ENCODE results near the gene ATL1.

The ATL1 gene

DNA sequence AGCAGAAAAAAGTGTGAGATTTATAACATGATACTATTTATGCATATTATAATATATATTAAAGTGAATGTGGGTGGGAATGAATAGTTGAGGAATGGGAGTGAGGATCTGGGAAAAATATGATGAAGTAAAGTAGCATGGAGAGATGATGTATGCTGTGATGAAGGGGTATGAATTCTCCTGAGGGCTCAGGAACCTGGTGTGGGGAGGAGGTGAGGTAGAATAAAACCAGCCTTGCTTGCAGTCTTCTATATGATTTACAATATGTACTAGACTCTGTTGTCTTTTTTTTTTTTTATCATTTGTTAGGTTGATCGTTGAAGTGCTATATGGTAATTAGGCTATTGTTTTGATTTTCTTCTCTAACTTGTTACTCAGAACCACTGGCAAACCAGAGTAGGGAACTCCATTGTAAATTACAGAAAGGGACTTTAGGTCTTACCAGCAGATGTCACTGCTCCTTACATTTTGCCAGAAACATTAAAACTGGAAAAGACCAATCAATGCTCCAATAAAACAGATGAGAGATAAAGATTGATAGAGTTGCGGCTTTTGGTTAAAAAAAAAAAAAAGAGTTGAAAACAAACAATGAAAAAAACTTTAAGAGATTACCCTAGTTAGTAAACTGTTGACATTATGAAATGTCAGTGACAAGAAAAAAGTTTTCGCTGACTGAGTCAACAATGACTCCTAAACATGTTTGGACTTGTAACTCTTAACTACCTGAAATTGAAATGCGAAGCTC is 39.9 kb downstream of the ATL1 start:
- Histone ChIP-seq H2AFZ (ENCODE audit: low read length) (no peak overlapping the region), H3K4me1 (ENCODE audit: insufficient read depth, low read length, poor library complexity, severe bottlenecking) (no peaks in the 10 kb centered on the region), H3F3A (ENCODE audit: low read depth) (no peaks in the 10 kb centered on the region), H3K4me3 (ENCODE audit: low read length, poor library complexity, severe bottlenecking) (no peak overlapping the region), H3K36me3 (ENCODE audit: insufficient read depth, low read length) (no peaks in the 10 kb centered on the region), H3K4me2 (ENCODE audit: low read depth, low read length, poor library complexity, severe bottlenecking) (no peak overlapping the region), H3K79me2 (ENCODE audit: insufficient read depth, low read length) (no peaks in the 10 kb centered on the region), H3K9me2 (replicated peaks; ENCODE audit: low read depth, low read length) (no peaks in the 10 kb centered on the region), H3K9ac (ENCODE audit: low read depth, low read length, poor library complexity, severe bottlenecking) (no peak overlapping the region), H4K20me1 (ENCODE audit: insufficient read depth, low read length, poor library complexity, severe bottlenecking) (no peaks in the 10 kb centered on the region), H3K9me3 (ENCODE audit: insufficient read depth, low read depth, low read length) (no peaks in the 10 kb centered on the region), H3K27me3 (ENCODE audit: insufficient read depth, low read length, poor library complexity, severe bottlenecking) (no peaks in the 10 kb centered on the region)
- TF ChIP-seq, protein P1, sequence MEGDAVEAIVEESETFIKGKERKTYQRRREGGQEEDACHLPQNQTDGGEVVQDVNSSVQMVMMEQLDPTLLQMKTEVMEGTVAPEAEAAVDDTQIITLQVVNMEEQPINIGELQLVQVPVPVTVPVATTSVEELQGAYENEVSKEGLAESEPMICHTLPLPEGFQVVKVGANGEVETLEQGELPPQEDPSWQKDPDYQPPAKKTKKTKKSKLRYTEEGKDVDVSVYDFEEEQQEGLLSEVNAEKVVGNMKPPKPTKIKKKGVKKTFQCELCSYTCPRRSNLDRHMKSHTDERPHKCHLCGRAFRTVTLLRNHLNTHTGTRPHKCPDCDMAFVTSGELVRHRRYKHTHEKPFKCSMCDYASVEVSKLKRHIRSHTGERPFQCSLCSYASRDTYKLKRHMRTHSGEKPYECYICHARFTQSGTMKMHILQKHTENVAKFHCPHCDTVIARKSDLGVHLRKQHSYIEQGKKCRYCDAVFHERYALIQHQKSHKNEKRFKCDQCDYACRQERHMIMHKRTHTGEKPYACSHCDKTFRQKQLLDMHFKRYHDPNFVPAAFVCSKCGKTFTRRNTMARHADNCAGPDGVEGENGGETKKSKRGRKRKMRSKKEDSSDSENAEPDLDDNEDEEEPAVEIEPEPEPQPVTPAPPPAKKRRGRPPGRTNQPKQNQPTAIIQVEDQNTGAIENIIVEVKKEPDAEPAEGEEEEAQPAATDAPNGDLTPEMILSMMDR (conservative IDR thresholded peaks at IDR 0.05; ENCODE audit: low read length) = peak; percentile 80
- TF ChIP-seq EZH2phosphoT487 (IDR thresholded peaks at IDR 0.05; ENCODE audit: borderline replicate concordance) = no peak

DNA sequence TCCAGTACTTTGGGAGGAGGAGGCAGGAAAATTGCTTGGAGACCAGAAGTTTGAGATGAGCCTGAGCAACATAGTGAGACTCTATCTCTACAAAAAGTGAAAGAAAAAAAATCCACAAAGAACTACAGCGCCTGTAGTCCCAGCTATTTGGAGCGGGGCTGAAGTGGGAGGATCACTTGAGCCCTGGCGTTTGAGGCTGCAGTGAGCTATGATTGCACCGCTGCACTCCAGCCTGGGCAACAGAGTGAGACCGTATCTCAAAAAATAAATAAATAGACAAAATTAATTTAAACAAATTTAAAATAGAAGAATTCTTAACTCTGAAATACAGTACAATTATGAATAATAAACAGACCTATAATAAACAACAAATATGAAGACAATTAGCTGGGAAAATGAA is 40.9 kb downstream of the ATL1 start:
- H3K4me2 ChIP-seq (ENCODE audit: low read depth, low read length, poor library complexity, severe bottlenecking) = no peak overlapping the region
- no peak overlapping the region for H2AFZ ChIP-seq (ENCODE audit: low read length)
- H3K9me2 ChIP-seq (replicated peaks; ENCODE audit: low read depth, low read length) = no peaks in the 10 kb centered on the region
- H3K9me3 ChIP-seq (ENCODE audit: insufficient read depth, low read depth, low read length) = no peaks in the 10 kb centered on the region
- no peaks in the 10 kb centered on the region for H3K79me2 ChIP-seq (ENCODE audit: insufficient read depth, low read length)
- no peaks in the 10 kb centered on the region for H3K4me1 ChIP-seq (ENCODE audit: insufficient read depth, low read length, poor library complexity, severe bottlenecking)
- H3K9ac ChIP-seq (ENCODE audit: low read depth, low read length, poor library complexity, severe bottlenecking) = no peak overlapping the region
- H3F3A ChIP-seq (ENCODE audit: low read depth) = no peaks in the 10 kb centered on the region
- H3K4me3 ChIP-seq (ENCODE audit: low read length, poor library complexity, severe bottlenecking) = no peak overlapping the region
- no peaks in the 10 kb centered on the region for H3K36me3 ChIP-seq (ENCODE audit: insufficient read depth, low read length)
- no peaks in the 10 kb centered on the region for H4K20me1 ChIP-seq (ENCODE audit: insufficient read depth, low read length, poor library complexity, severe bottlenecking)
- TF ChIP-seq, protein P1 (conservative IDR thresholded peaks at IDR 0.05; ENCODE audit: low read length) = no peak
- TF ChIP-seq EZH2phosphoT487 (IDR thresholded peaks at IDR 0.05; ENCODE audit: borderline replicate concordance) = no peak
- H3K27me3 ChIP-seq (ENCODE audit: insufficient read depth, low read length, poor library complexity, severe bottlenecking) = no peaks in the 10 kb centered on the region

DNA sequence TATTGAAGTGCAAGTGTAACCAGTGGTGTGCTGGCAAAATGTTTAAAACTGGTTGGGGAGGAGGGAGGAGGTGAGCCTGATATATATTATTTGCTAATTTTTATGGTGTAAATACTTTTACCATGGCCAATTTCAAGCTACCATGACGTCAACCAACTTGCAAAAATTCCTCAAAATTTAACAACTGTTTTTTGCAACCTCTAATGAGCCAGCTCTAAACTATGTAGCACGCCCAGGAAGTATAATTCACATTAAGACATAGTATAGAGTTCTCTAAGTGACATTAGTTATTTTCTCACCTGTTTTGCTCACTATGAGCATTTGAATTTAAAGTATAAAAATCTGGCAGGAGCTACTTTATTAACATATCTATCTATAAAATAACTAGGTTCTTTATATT is 41.4 kb downstream of the ATL1 start:
- Histone ChIP-seq H3K79me2 (ENCODE audit: insufficient read depth, low read length) (no peaks in the 10 kb centered on the region), H3K4me1 (ENCODE audit: insufficient read depth, low read length, poor library complexity, severe bottlenecking) (no peaks in the 10 kb centered on the region), H3K36me3 (ENCODE audit: insufficient read depth, low read length) (no peaks in the 10 kb centered on the region), H3K27me3 (ENCODE audit: insufficient read depth, low read length, poor library complexity, severe bottlenecking) (no peaks in the 10 kb centered on the region), H3K9me2 (replicated peaks; ENCODE audit: low read depth, low read length) (no peaks in the 10 kb centered on the region), H3K9me3 (ENCODE audit: insufficient read depth, low read depth, low read length) (no peaks in the 10 kb centered on the region), H4K20me1 (ENCODE audit: insufficient read depth, low read length, poor library complexity, severe bottlenecking) (no peaks in the 10 kb centered on the region), H3F3A (ENCODE audit: low read depth) (no peaks in the 10 kb centered on the region), H3K9ac (ENCODE audit: low read depth, low read length, poor library complexity, severe bottlenecking) (no peak overlapping the region), H3K4me2 (ENCODE audit: low read depth, low read length, poor library complexity, severe bottlenecking) (no peak overlapping the region), H3K4me3 (ENCODE audit: low read length, poor library complexity, severe bottlenecking) (no peak overlapping the region), H2AFZ (ENCODE audit: low read length) (no peak overlapping the region)
- TF ChIP-seq, protein P1 (conservative IDR thresholded peaks at IDR 0.05; ENCODE audit: low read length) = no peak
- no peak for TF ChIP-seq EZH2phosphoT487 (IDR thresholded peaks at IDR 0.05; ENCODE audit: borderline replicate concordance)
